Duodenal mucosa (tissue), 2 donors: Measurements from ENCODE around the gene ZDHHC24.
"Not testable (repeated sequence)": the region's sequence is repeated elsewhere in the genome, so short reads cannot be mapped to it uniquely, and the experiment has no call there.

Experiments
- H3K27ac ChIP-seq: one replicate; pipeline ENCODE4 v1.7.0; 2013; ENCODE audit warnings: low read depth, low read length
- H3K27me3 ChIP-seq, 2 donors: one replicate each; pipeline ENCODE4 v1.7.0; 2013; ENCODE audit warnings: low read length in 2 of 2, control low read depth in 1 of 2; ENCODE audit not compliant: insufficient read depth in 2 of 2, control insufficient read depth in 1 of 2
- H3K36me3 ChIP-seq, 2 donors: one replicate each; pipeline ENCODE4 v1.7.0; 2013; ENCODE audit warnings: low read length in 2 of 2, control low read depth in 1 of 2; ENCODE audit not compliant: insufficient read depth in 2 of 2, control insufficient read depth in 1 of 2
- H3K4me1 ChIP-seq, 2 donors: one replicate each; pipeline ENCODE4 v1.7.0; 2013; ENCODE audit warnings: low read length in 2 of 2, control low read depth in 1 of 2; ENCODE audit not compliant: insufficient read depth in 2 of 2, control insufficient read depth in 1 of 2
- H3K4me3 ChIP-seq, 2 donors: one replicate each; pipeline ENCODE4 v1.7.0; 2013; ENCODE audit warnings: low read length in 2 of 2, low read depth in 1 of 2
- H3K9ac ChIP-seq, 2 donors: one replicate each; pipeline ENCODE4 v1.7.0; 2013; ENCODE audit warnings: low read length in 2 of 2, low read depth in 1 of 2
- H3K9me3 ChIP-seq, 2 donors: one replicate each; pipeline ENCODE4 v1.7.0; 2013; ENCODE audit warnings: low read length in 2 of 2, control low read depth in 1 of 2; ENCODE audit not compliant: control insufficient read depth in 1 of 2

ZDHHC24 gene

DNA sequence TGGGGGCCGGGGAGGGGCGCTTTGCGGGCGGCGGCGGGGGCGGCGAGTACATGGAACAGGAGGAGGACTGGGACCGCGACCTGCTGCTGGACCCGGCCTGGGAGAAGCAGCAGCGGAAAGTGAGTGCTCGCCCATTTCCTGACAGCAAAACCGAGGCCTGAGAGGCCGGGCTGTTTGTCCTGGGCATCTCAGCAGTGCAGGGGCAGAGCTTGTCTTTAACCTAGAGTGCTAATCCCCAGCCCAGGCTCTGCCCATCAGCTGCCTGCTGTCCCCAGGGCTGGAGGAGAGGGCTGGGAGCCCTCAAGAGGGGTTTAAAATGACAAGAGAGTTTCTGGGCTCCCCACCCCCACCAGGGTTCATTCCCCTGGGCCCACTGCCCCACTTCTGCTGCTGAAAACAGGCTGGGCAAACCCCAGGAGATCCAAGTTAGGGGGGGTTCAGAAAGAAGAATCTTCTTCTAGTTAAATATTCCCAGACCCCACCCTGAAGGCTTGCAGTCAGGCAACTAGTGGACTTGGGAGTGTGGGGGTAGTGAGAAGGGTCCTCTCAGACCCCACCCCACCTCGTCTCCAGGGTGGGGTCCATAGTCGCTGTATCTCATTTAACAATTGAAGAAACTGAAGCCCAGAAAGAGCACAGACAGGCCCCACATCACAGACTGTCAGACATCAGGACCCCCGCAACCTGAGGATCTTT, 1.3 kb upstream of the ZDHHC24 start:
- Histone ChIP-seq H3K9me3 (no peaks in the 10 kb centered on the region), H3K4me1 (peaks cover 0 to 16% of the 10 kb centered on the region in 2 donors), H3K27me3 (no peaks in the 10 kb centered on the region), H3K36me3 (peaks cover 0 to 4% of the 10 kb centered on the region in 2 donors), H3K4me3 (no peak overlapping the region), H3K9ac (no peak overlapping the region), H3K27ac (no peak overlapping the region)

GRCh38 chr11:66546368-66546965, 619 bp upstream of the ZDHHC24 start, which contains the start of gene ACTN3:
Gene ACTN3, plus strand, starts transcription at chr11:66546903. Its CDS starts 35 bp downstream, at chr11:66546938.
- Histone ChIP-seq H3K4me3 (peak within 1 kb of the TSS; percentile 78 to 79), H3K9ac (peak within 1 kb of the TSS; percentile 69 to 86), H3K9me3 (no peaks in the 10 kb centered on the region), H3K36me3 (peaks cover 0 to 11% of the 10 kb centered on the region in 2 donors), H3K27me3 (no peaks in the 10 kb centered on the region), H3K27ac (no peak within 1 kb of the TSS), H3K4me1 (peaks cover 0 to 16% of the 10 kb centered on the region in 2 donors)

DNA sequence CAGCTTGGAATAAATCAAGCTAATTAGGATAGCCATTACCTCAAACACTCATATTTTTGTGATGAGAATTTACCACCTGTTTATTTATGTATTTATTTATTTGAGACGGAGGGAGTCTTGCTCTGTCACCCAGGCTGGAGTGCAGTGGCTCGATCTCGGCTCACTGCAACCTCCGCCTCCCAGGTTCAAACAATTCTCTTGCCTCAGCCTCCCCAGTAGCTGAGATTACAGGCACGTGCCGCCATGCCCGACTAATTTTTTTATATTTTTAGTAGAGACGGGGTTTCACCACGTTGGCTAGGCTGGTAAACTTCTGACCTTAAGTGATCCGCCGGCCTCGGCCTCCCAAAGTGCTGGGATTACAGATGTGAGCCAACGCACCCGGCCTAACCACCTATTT, 896 bp downstream of the ZDHHC24 start:
- Histone ChIP-seq H3K36me3 (peaks cover 0 to 18% of the 10 kb centered on the region in 2 donors), H3K4me1 (peaks cover 0 to 16% of the 10 kb centered on the region in 2 donors), H3K4me3 (peak overlapping the region; percentile 78 to 79), H3K9ac (peak overlapping the region; percentile 69 to 86)
- H3K9me3 ChIP-seq, H3K27ac ChIP-seq, H3K27me3 ChIP-seq: not testable (repeated sequence)

DNA sequence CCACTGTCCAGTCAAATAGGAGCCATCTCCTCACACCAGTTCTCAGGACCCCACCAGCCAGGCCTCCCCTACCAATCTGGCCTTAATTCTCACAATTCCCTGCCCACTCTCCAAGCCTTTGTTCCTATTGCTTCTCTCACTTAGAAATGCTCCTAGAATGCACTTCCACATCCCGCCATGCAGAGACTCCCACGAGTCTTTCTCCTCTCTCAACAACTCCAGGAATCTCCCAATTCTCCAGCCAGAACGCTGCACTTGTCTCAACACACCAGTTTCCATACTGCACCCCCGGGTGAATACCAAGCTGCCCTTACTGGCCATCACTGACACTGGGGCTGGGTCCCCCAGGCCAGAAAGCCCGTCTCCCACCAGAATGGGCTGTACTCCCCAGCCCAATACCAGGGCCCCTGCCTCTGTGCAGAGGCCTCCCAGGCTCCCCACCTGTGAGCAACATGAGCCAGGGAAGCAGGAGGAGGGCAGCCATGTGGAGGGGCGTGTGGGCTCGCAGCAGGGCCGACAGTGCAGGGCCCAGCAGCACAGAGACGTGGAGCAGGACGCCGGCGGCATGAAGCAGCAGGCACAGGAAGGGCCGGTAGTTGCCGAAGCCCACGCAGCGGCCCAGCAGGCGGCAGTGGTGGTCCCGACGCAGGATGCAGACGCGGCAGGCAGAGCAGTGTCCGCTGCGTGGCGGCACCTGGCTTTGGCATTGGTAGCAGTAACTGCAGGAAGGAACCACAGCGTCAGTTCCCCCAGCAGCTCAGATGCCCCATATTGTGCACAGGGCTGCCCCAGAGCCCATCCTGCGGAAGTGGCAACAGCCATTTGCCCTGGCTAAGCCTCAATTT, 2.4 kb downstream of the ZDHHC24 start:
- Histone ChIP-seq H3K27ac (no peak overlapping the region), H3K4me1 (peaks cover 0 to 16% of the 10 kb centered on the region in 2 donors), H3K9me3 (no peaks in the 10 kb centered on the region), H3K9ac (no peak overlapping the region), H3K4me3 (peak overlapping the region in 1 of 2 donors; percentile 8), H3K36me3 (peaks cover 0 to 26% of the 10 kb centered on the region in 2 donors), H3K27me3 (no peaks in the 10 kb centered on the region)

DNA sequence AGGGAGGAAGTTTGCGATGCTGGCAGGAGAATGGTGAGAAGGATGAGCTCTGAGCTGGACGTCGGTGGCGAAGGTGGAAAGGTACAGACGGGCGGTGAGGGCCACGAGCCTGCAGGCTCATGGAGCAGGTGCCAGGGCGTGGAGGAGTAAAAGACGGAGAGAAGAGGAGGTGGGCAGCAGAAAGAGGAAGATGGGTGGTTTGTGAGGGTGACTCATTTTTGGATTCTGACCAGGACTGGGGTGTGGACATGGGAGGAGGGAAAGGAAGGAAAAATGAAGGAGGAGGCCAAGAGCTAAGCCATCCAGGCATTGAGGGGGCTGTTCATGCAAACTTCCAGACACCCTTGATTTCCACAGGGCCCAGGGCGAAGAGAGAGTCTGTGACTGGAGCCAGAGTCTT, 3.5 kb downstream of the ZDHHC24 start:
- peaks cover 0 to 26% of the 10 kb centered on the region in 2 donors for H3K36me3 ChIP-seq

DNA sequence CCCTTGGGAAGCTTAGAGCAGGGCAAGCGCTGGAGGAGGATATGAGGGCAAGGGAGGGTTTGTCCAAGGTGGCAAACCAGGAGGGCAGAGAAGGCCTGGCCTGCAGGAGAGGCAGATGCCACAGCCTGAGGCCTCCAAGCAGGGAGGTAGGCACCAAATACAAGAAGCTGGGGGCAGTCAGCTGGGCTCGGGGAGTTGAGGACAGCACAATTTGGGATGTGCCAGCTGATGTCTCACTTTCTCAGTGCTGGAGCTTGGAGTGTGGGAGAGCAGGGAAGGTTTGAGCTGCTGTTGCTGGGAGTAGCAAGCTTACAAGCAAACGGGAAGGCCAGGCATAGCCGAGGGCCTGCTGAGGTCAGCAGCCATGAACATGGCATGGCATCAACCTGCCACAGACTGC, 4.0 kb downstream of the ZDHHC24 start:
- H3K9me3 ChIP-seq: no peaks in the 10 kb centered on the region
- no peak overlapping the region for H3K27ac ChIP-seq
- no peak overlapping the region for H3K9ac ChIP-seq
- H3K36me3 ChIP-seq: peaks cover 0 to 26% of the 10 kb centered on the region in 2 donors
- H3K4me1 ChIP-seq: peaks cover 0 to 16% of the 10 kb centered on the region in 2 donors
- H3K27me3 ChIP-seq: no peaks in the 10 kb centered on the region
- H3K4me3 ChIP-seq: no peak overlapping the region

More for the DNA sequence above, 3.5 kb downstream of the ZDHHC24 start:
- Histone ChIP-seq H3K4me1 (peaks cover 0 to 16% of the 10 kb centered on the region in 2 donors), H3K9me3 (no peaks in the 10 kb centered on the region), H3K27ac (no peak overlapping the region), H3K4me3 (no peak overlapping the region), H3K27me3 (no peaks in the 10 kb centered on the region), H3K9ac (no peak overlapping the region)

DNA sequence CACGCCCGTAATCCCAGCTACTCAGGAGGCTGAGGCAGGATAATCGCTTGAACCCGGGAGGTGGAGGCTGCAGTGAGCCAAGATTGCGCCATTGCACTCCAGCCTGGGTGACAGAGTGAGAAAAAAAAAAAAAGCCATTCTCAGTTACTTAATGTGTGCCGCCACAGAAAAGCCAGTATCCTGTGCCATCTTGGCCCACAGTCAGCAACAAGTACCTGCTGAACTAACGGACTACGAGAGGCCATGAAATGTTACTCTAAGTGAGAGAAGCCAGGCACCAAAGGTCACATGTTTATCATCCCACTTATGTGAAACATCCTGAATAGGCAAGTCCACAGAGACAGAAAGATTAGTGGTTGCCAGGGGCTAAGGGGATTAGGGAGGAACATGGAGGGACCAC, 5.2 kb downstream of the ZDHHC24 start:
- H3K27me3 ChIP-seq, H3K27ac ChIP-seq, H3K9ac ChIP-seq, H3K4me3 ChIP-seq, H3K9me3 ChIP-seq: not testable (repeated sequence)
- H3K4me1 ChIP-seq: peaks cover 0 to 16% of the 10 kb centered on the region in 2 donors
- peaks cover 4 to 32% of the 10 kb centered on the region in 2 donors for H3K36me3 ChIP-seq

- peaks cover 0 to 10% of the 10 kb centered on the region in 2 donors for H3K4me1 ChIP-seq
- H3K36me3 ChIP-seq: peaks cover 4 to 32% of the 10 kb centered on the region in 2 donors
- H3K27me3 ChIP-seq: no peaks in the 10 kb centered on the region
- H3K4me3 ChIP-seq: no peak overlapping the region
- no peak overlapping the region for H3K9ac ChIP-seq
- H3K9me3 ChIP-seq: no peaks in the 10 kb centered on the region
- H3K27ac ChIP-seq: no peak overlapping the region
Measured at GRCh38 chr11:66539870-66540213, 6.0 kb downstream of the ZDHHC24 start.

- Histone ChIP-seq H3K9me3 (no peaks in the 10 kb centered on the region), H3K9ac (no peak overlapping the region), H3K27ac (no peak overlapping the region), H3K4me1 (peaks cover 0 to 7% of the 10 kb centered on the region in 2 donors), H3K36me3 (peaks cover 4 to 32% of the 10 kb centered on the region in 2 donors), H3K4me3 (no peak overlapping the region), H3K27me3 (no peaks in the 10 kb centered on the region)
Measured at GRCh38 chr11:66539170-66539869, 6.5 kb downstream of the ZDHHC24 start.
